Neuronal stem cell (in vitro differentiated cells): ENCODE measurements around the gene HABP4.

Experiments
- DNase-seq: peaks from one replicate; pipeline ENCODE4 v3.0.0-alpha.2; 2013; ENCODE audit warnings: low spot score
- H2AFZ ChIP-seq: one replicate; pipeline ENCODE4 v1.6.1; 2013; ENCODE audit warnings: mild to moderate bottlenecking, low read length, inconsistent platforms
- H2AK5ac ChIP-seq: 2 replicates; pipeline ENCODE4 v1.6.1; 2013; ENCODE audit warnings: low read depth, mild to moderate bottlenecking, inconsistent platforms, low read length, moderate library complexity, mixed read lengths
- H2BK120ac ChIP-seq: 2 replicates; pipeline ENCODE4 v1.6.1; 2013; ENCODE audit warnings: low read depth, mild to moderate bottlenecking, inconsistent platforms, low read length, moderate library complexity, mixed read lengths
- H2BK12ac ChIP-seq: one replicate; pipeline ENCODE4 v1.6.1; 2013; ENCODE audit warnings: low read length, inconsistent platforms
- H2BK15ac ChIP-seq: 2 replicates; pipeline ENCODE4 v1.6.1; 2013; ENCODE audit warnings: mild to moderate bottlenecking, low read length, inconsistent platforms, mixed read lengths
- H2BK5ac ChIP-seq: one replicate; pipeline ENCODE4 v1.6.1; 2013; ENCODE audit warnings: inconsistent platforms, mild to moderate bottlenecking, low read length, moderate library complexity
- H3K14ac ChIP-seq: one replicate; pipeline ENCODE4 v1.6.1; 2013; ENCODE audit warnings: low read length, inconsistent platforms
- H3K18ac ChIP-seq: 2 replicates; pipeline ENCODE4 v1.6.1; 2013; ENCODE audit warnings: low read length, inconsistent platforms
- H3K23ac ChIP-seq: 2 replicates; pipeline ENCODE4 v1.6.1; 2013; ENCODE audit warnings: low read depth, mild to moderate bottlenecking, mixed read lengths, low read length, inconsistent platforms; ENCODE audit not compliant: poor library complexity
- H3K27ac ChIP-seq: replicated peaks from 3 replicates; pipeline ENCODE4 v1.5.1; 2013; ENCODE audit warnings: low read length, inconsistent platforms
- H3K27me3 ChIP-seq, 3 experiments: 2 replicates each; pipeline ENCODE4 v1.6.1; 2013; ENCODE audit warnings: low read length in 3 of 3, mild to moderate bottlenecking in 2 of 3, inconsistent platforms in 1 of 3, low read depth in 1 of 3, mixed read lengths in 1 of 3, moderate library complexity in 1 of 3; ENCODE audit not compliant: control insufficient read depth in 3 of 3, insufficient read depth in 3 of 3
- H3K36me3 ChIP-seq, 2 donors: replicated peaks in 1 of 2; 2 replicates each; pipeline ENCODE4 v1.6.1; 2013; ENCODE audit warnings: low read length in 2 of 2; ENCODE audit not compliant: control insufficient read depth in 2 of 2, insufficient read depth in 2 of 2
- H3K4ac ChIP-seq: 2 replicates; pipeline ENCODE4 v1.6.1; 2013; ENCODE audit warnings: inconsistent platforms, mild to moderate bottlenecking, low read length, moderate library complexity
- H3K4me1 ChIP-seq, 2 donors: 1 replicate in 1 of 2; 2 replicates in 1 of 2; pipeline ENCODE4 v1.6.1; 2013; ENCODE audit warnings: low read length in 2 of 2, low read depth in 1 of 2; ENCODE audit not compliant: control insufficient read depth in 2 of 2, insufficient read depth in 1 of 2
- H3K4me2 ChIP-seq: one replicate; pipeline ENCODE4 v1.6.1; 2013; ENCODE audit warnings: mild to moderate bottlenecking, low read length, inconsistent platforms; ENCODE audit not compliant: insufficient read depth, poor library complexity, severe bottlenecking
- H3K4me3 ChIP-seq, 2 donors: 2 replicates each; pipeline ENCODE4 v1.5.1; 2013; ENCODE audit warnings: low read length in 2 of 2, mild to moderate bottlenecking in 2 of 2, inconsistent platforms in 1 of 2, moderate library complexity in 1 of 2
- H3K79me1 ChIP-seq: one replicate; pipeline ENCODE4 v1.6.1; 2013; ENCODE audit warnings: low read depth, mild to moderate bottlenecking, inconsistent platforms, low read length, moderate library complexity
- H3K9ac ChIP-seq: one replicate; pipeline ENCODE4 v1.6.1; 2013; ENCODE audit warnings: mild to moderate bottlenecking, low read depth, low read length, inconsistent platforms; ENCODE audit not compliant: poor library complexity
- H3K9me3 ChIP-seq, 2 donors: replicated peaks in 1 of 2; 2 replicates each; pipeline versions ENCODE3 to v1.6.1; 2013; ENCODE audit warnings: low read length in 2 of 2, mild to moderate bottlenecking in 2 of 2, inconsistent platforms in 1 of 2, low read depth in 1 of 2, mixed read lengths in 1 of 2, moderate library complexity in 1 of 2; ENCODE audit not compliant: control insufficient read depth in 2 of 2, insufficient read depth in 1 of 2
- H4K8ac ChIP-seq: one replicate; pipeline ENCODE4 v1.6.1; 2013; ENCODE audit warnings: low read depth, mild to moderate bottlenecking, inconsistent platforms, low read length, moderate library complexity
- H4K91ac ChIP-seq: one replicate; pipeline ENCODE4 v1.6.1; 2013; ENCODE audit warnings: low read length, low read depth, mild to moderate bottlenecking, inconsistent platforms; ENCODE audit not compliant: poor library complexity
- WGBS, 2 donors: extraction: QIAGEN DNeasy Blood & Tissue Kit; methylation state at CpG; one replicate each; pipeline ENCODE4 v1.1.7; 2013; ENCODE audit warnings: missing lambda C conversion rate in 2 of 2, mixed read lengths in 1 of 2; ENCODE audit not compliant: insufficient read length in 2 of 2, insufficient replicate concordance in 1 of 2; ENCODE audit errors: extremely low coverage in 2 of 2; 5-methylcytosine and 5-hydroxymethylcytosine counted together

HABP4 gene

DNA sequence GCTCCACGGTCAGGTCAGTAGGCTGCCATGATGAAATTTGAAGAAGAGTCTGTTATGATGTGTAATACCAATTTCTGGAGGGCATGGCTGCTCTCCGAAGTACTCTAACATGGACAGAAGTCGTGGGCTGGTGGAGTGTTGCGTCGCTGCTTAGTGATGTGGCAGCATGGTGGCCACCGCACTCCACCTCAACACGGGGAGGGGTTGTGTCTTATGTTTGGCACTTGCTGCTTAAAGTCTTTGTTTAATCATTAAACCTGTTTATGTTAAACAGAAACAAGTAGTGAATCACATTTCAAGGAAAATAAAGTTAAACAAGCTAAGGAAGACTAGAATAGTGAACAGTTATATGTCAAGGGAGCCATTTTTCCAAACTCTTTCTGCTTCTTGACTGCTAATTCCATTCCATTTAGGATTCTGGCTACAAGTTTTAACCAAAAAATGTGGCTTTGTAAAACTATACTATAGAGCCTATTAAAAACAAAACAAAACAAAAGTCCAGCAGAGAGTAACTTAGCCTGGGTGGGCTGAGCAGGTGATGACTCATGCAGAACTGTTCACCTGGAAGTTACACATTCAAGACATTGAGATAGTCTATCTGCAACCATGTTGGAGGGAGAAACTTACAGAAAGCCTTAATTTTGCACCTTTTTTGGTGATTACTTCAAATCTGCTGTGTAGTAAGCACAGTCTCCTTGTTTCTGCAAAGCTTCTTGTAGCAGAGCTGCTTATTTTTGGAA is 9.5 kb downstream of the HABP4 start:
- Histone ChIP-seq H2BK120ac (no peak overlapping the region), H2BK5ac (no peak overlapping the region), H3K23ac (no peak overlapping the region), H3K4me1 (peaks cover 2 to 15% of the 10 kb centered on the region in 2 donors), H3K4ac (no peak overlapping the region), H3K27me3 (no peaks in the 10 kb centered on the region), H3K4me2 (no peak overlapping the region), H4K91ac (no peak overlapping the region), H3K79me1 (no peaks in the 10 kb centered on the region), H2BK12ac (no peak overlapping the region), H2BK15ac (no peak overlapping the region), H3K14ac (no peak overlapping the region), H2AK5ac (no peak overlapping the region), H3K4me3 (no peak overlapping the region), H3K9me3 (no peaks in the 10 kb centered on the region), H3K9ac (no peak overlapping the region), H3K18ac (no peak overlapping the region), H3K36me3 (peaks cover 0 to 47% of the 10 kb centered on the region in 2 donors), H3K27ac (no peak overlapping the region), H2AFZ (no peak overlapping the region), H4K8ac (no peak overlapping the region)
- DNase-seq = no peak
- WGBS, 2 donors = no CpG with 5 or more reads among the region's 7 CpGs

DNA sequence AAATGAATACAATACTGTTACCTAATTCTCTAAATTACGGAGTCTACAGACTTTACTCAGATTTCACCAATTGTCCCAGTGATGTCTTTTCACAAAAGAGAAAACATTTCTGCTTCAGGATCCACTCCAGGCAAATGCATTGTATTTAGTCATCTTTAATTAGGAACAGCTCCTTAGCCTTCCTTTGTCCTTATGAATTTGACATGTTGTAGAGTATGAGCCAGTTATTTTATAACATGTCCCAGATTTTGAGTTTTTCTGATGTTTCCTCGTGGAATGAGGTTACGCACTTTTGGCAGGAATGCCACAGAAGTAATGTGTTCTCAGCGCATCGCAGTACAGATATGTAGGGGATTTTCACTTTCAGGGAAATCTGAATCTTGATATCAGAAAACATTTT is 10.5 kb downstream of the HABP4 start:
- Histone ChIP-seq H2AFZ (no peak overlapping the region), H3K27me3 (no peaks in the 10 kb centered on the region), H3K79me1 (no peaks in the 10 kb centered on the region), H2AK5ac (no peak overlapping the region), H3K4me3 (no peak overlapping the region), H2BK120ac (no peak overlapping the region), H3K23ac (no peak overlapping the region), H3K4ac (no peak overlapping the region), H3K18ac (no peak overlapping the region), H2BK12ac (no peak overlapping the region), H3K36me3 (peaks cover 0 to 57% of the 10 kb centered on the region in 2 donors), H3K9me3 (no peaks in the 10 kb centered on the region), H4K91ac (no peak overlapping the region), H3K27ac (no peak overlapping the region), H3K4me1 (peaks cover 2 to 17% of the 10 kb centered on the region in 2 donors), H2BK5ac (no peak overlapping the region), H2BK15ac (no peak overlapping the region), H3K4me2 (no peak overlapping the region), H4K8ac (no peak overlapping the region), H3K14ac (no peak overlapping the region), H3K9ac (no peak overlapping the region)
- no CpG with 5 or more reads among the region's 5 CpGs for WGBS, 2 donors
- DNase-seq = no peak

DNA sequence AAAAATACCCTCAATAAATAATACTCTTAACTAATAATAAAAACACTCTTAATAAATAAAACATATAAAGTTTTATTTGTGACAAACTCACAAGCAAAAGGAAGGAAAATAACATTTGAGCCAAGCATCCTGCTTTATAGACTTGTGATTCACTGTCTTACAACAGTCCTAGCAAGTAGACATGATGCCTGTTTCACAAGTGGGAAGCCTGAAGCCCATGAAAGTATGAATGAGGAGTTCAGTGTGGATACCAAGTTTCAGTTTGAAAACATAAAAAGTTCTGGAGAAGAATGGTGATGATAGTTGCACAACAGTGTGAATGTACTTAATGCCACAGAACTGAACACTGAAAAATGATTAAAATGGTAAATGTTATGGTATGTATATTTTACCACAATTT is 10.9 kb downstream of the HABP4 start:
- no peak overlapping the region for H3K27ac ChIP-seq
- H2AFZ ChIP-seq = no peak overlapping the region
- H3K9ac ChIP-seq = no peak overlapping the region
- no peak overlapping the region for H3K4ac ChIP-seq
- H2BK12ac ChIP-seq = no peak overlapping the region
- no peak overlapping the region for H3K4me2 ChIP-seq
- no peaks in the 10 kb centered on the region for H3K79me1 ChIP-seq
- H3K36me3 ChIP-seq = peaks cover under 1 to 61% of the 10 kb centered on the region in 2 donors
- no peak overlapping the region for H3K14ac ChIP-seq
- H3K18ac ChIP-seq = no peak overlapping the region
- H3K4me1 ChIP-seq = peaks cover 2 to 17% of the 10 kb centered on the region in 2 donors
- no peaks in the 10 kb centered on the region for H3K9me3 ChIP-seq
- H2BK15ac ChIP-seq = no peak overlapping the region
- H3K23ac ChIP-seq = no peak overlapping the region
- H3K27me3 ChIP-seq = no peaks in the 10 kb centered on the region
- no peak overlapping the region for H2BK5ac ChIP-seq
- H3K4me3 ChIP-seq = no peak overlapping the region
- H4K8ac ChIP-seq = no peak overlapping the region
- no peak overlapping the region for H4K91ac ChIP-seq
- no peak overlapping the region for H2BK120ac ChIP-seq
- no peak for DNase-seq
- no peak overlapping the region for H2AK5ac ChIP-seq

DNA sequence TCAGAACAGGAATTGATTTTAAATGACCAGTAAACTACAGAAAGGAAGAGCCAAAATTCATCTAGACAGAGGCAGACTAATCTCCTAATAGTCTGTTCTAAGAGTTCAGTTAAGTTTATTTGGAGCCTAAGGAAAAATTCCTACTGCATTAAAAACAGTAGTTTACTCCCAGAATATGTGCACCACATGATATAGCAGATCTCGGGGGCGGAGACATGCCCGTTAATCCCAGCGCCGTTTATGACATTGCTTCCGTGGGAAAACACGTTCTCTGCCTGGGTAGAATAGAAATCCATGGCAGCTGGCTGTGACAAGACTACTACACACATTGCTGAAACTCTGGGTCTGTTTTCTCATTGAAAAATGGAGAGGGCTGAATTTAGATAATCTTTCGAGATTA is 11.4 kb downstream of the HABP4 start:
- Histone ChIP-seq H3K9ac (no peak overlapping the region), H4K91ac (no peak overlapping the region), H2BK120ac (no peak overlapping the region), H3K4ac (no peak overlapping the region), H2BK5ac (no peak overlapping the region), H4K8ac (no peak overlapping the region), H2BK12ac (no peak overlapping the region), H3K4me2 (no peak overlapping the region), H3K79me1 (no peaks in the 10 kb centered on the region), H3K27me3 (no peaks in the 10 kb centered on the region), H2AFZ (no peak overlapping the region), H3K23ac (no peak overlapping the region), H3K4me1 (peaks cover 2 to 17% of the 10 kb centered on the region in 2 donors), H3K14ac (no peak overlapping the region), H2AK5ac (no peak overlapping the region), H3K36me3 (peaks cover 2 to 66% of the 10 kb centered on the region in 2 donors), H2BK15ac (no peak overlapping the region), H3K18ac (no peak overlapping the region), H3K9me3 (no peaks in the 10 kb centered on the region), H3K4me3 (no peak overlapping the region), H3K27ac (no peak overlapping the region)
- DNase-seq = no peak
- WGBS, 2 donors = no CpG with 5 or more reads among the region's 8 CpGs
